ENCODE data around the gene GSK3A. TPM values are rescaled to one million over a fixed set of nuclear protein-coding genes. Genes with fewer than 3 reads are reported as not detected.

Gene GSK3A
- 88.2 TPM for polyA plus RNA-seq (2012; ENCODE audit: insufficient read depth, insufficient read length, low read depth)

DNA sequence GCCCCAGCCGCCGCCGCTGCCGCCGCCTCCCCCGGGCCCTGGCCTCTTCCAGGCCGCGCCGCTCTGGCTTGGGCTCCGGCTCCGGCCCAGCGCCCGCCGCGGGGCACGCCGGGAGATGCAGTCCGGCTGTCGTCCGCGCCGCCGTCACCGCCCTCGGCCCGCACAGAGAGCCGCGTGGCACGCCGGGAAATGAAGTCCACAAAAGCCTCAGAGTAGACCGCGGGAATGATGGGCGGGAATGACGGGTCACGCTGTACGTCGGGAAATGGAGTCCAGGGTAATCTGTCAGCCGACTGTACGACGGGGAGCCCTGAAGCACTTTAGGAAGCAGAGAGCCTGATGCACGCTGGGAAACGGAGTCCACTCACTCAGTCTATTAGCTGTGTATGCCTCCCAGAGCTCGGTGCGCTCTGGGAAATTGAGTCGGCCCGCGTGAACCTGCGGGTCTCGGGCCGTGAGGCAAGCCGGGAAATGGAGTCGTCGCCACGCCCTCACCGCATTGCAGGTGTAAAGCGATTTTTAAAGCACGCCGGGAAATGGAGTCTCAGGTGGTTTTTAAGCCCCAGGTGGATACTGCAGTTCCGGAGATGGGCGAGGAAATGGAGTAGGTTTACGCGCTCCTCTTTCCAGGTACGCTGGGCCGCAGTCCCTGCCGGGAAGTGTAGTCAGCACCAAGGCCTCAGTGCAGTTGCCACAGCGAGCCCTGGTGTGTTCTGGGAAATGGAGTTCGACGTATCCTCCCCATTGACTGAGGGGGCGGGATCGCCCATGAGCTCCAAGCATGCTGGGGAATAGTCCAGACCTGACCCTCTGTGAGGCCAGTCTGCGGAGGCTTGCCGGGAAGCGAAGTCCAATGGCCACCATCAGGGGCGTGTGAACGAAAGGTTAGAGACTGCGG is at the start of gene GSK3A:
Gene GSK3A, minus strand, starts transcription at position 91 of the 898 bp plus-strand sequence. CDS start 137 bp downstream, outside the sequence.
- peak; percentile 98 for DNase-seq
- peaks cover 9% of the 10 kb centered on the region for H3K36me3 ChIP-seq
- H3K9me3 ChIP-seq, result no peaks in the 10 kb centered on the region
- TF ChIP-seq, protein P1, sequence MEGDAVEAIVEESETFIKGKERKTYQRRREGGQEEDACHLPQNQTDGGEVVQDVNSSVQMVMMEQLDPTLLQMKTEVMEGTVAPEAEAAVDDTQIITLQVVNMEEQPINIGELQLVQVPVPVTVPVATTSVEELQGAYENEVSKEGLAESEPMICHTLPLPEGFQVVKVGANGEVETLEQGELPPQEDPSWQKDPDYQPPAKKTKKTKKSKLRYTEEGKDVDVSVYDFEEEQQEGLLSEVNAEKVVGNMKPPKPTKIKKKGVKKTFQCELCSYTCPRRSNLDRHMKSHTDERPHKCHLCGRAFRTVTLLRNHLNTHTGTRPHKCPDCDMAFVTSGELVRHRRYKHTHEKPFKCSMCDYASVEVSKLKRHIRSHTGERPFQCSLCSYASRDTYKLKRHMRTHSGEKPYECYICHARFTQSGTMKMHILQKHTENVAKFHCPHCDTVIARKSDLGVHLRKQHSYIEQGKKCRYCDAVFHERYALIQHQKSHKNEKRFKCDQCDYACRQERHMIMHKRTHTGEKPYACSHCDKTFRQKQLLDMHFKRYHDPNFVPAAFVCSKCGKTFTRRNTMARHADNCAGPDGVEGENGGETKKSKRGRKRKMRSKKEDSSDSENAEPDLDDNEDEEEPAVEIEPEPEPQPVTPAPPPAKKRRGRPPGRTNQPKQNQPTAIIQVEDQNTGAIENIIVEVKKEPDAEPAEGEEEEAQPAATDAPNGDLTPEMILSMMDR (IDR thresholded peaks at IDR 0.05; ENCODE audit: low read depth, low read length), result no peak
- no peaks in the 10 kb centered on the region for H3K27me3 ChIP-seq
- peak within 1 kb of the TSS; percentile 87 for H3K4me3 ChIP-seq (ENCODE audit: low read depth, low read length)
- H3K4me1 ChIP-seq, result peaks cover 10% of the 10 kb centered on the region

- Histone ChIP-seq H3K4me1 (peaks cover 6% of the 10 kb centered on the region), H3K4me3 (ENCODE audit: low read depth, low read length) (no peak overlapping the region), H3K36me3 (peaks cover 80% of the 10 kb centered on the region), H3K9me3 (no peaks in the 10 kb centered on the region), H3K27me3 (no peaks in the 10 kb centered on the region)
- TF ChIP-seq, protein P1 (IDR thresholded peaks at IDR 0.05; ENCODE audit: low read depth, low read length), result no peak
- no peak for DNase-seq
Observed at GRCh38 chr19:42291435-42291810, 49.0 kb upstream of the GSK3A start.

- H3K9me3 ChIP-seq, result no peaks in the 10 kb centered on the region
- H3K36me3 ChIP-seq, result peaks cover 80% of the 10 kb centered on the region
- peaks cover 6% of the 10 kb centered on the region for H3K4me1 ChIP-seq
- no peaks in the 10 kb centered on the region for H3K27me3 ChIP-seq
- peak; percentile 91 for DNase-seq
- H3K4me3 ChIP-seq (ENCODE audit: low read depth, low read length), result no peak overlapping the region
- TF ChIP-seq, protein P1 (IDR thresholded peaks at IDR 0.05; ENCODE audit: low read depth, low read length), result peak; percentile 93
Observed at GRCh38 chr19:42290523-42291434, 48.4 kb upstream of the GSK3A start.

GRCh38 chr19:42290136-42290522 is 47.7 kb upstream of the GSK3A start:
- Histone ChIP-seq H3K9me3 (no peaks in the 10 kb centered on the region), H3K4me3 (ENCODE audit: low read depth, low read length) (no peak overlapping the region), H3K27me3 (no peaks in the 10 kb centered on the region), H3K4me1 (peaks cover 6% of the 10 kb centered on the region), H3K36me3 (peaks cover 80% of the 10 kb centered on the region)
- TF ChIP-seq, protein P1 (IDR thresholded peaks at IDR 0.05; ENCODE audit: low read depth, low read length), result no peak
- no peak for DNase-seq

- no peak for DNase-seq
- no peaks in the 10 kb centered on the region for H3K27me3 ChIP-seq
- peaks cover 77% of the 10 kb centered on the region for H3K36me3 ChIP-seq
- no peak overlapping the region for H3K4me3 ChIP-seq (ENCODE audit: low read depth, low read length)
- peaks cover 6% of the 10 kb centered on the region for H3K4me1 ChIP-seq
- TF ChIP-seq, protein P1 (IDR thresholded peaks at IDR 0.05; ENCODE audit: low read depth, low read length), result no peak
- H3K9me3 ChIP-seq, result no peaks in the 10 kb centered on the region
Observed at GRCh38 chr19:42289556-42290041, 47.2 kb upstream of the GSK3A start.
